WTC11 (cell line): ENCODE data around the gene ATP2B2. TPM values are rescaled to one million over a fixed set of nuclear protein-coding genes. Genes with fewer than 3 reads are reported as not detected.

Source experiments
- ATAC-seq: fragments of 200-7000 bp; cut with Tn5 transposase; 2 replicates; pipeline ENCODE4 v1.10.0; 2021; ENCODE audit warnings: mild to moderate bottlenecking, moderate library complexity
- CTCF ChIA-PET: fragments of 300-600 bp; sonication (Branson Sonifier 250); formaldehyde crosslinking; loops from one replicate; lab custom pipeline; 2021; ENCODE audit warnings: antibody characterized with exemption; lab: Charles Lee
- POLR2A ChIA-PET: fragments of 350-600 bp; sonication (Branson Sonifier 250); formaldehyde crosslinking; loops from one replicate; lab custom pipeline; 2021; ENCODE audit warnings: antibody characterized with exemption; lab: Charles Lee
- DNase-seq: peaks from one replicate; pipeline ENCODE4 v3.0.0; 2021; ENCODE audit warnings: low spot score
- H3K27ac Mint-ChIP-seq: 2 replicates; pipeline ENCODE4 v1.8.0; 2021; ENCODE audit warnings: mixed read lengths
- H3K27me3 Mint-ChIP-seq: 2 replicates; pipeline ENCODE4 v1.8.0; 2021; ENCODE audit warnings: low read depth, mild to moderate bottlenecking, moderate library complexity, mixed read lengths
- H3K36me3 Mint-ChIP-seq: 2 replicates; pipeline ENCODE4 v1.8.0; 2021; ENCODE audit warnings: mixed read lengths
- H3K4me1 Mint-ChIP-seq: 2 replicates; pipeline ENCODE4 v1.8.0; 2022; ENCODE audit warnings: mixed read lengths
- H3K4me3 Mint-ChIP-seq: 2 replicates; pipeline ENCODE4 v1.8.0; 2021; ENCODE audit warnings: mild to moderate bottlenecking, moderate library complexity, mixed read lengths
- H3K9me3 Mint-ChIP-seq: 2 replicates; pipeline ENCODE4 v1.8.0; 2021; ENCODE audit warnings: mixed read lengths
- ETV6 ChIP-seq: sonication (generic); formaldehyde crosslinking; IDR thresholded peaks from 2 replicates; pipeline ENCODE4 v1.8.1; 2022; ENCODE audit warnings: mild to moderate bottlenecking, missing genetic modification reagents
- JAZF1 ChIP-seq: fragments of 250-450 bp; sonication (Bioruptor Pico); IDR thresholded peaks from 2 replicates; pipeline ENCODE4 v1.9.0; 2021; ENCODE audit warnings: moderate library complexity, mild to moderate bottlenecking, inconsistent platforms
- KAT7 ChIP-seq: sonication (generic); formaldehyde crosslinking; IDR thresholded peaks from 2 replicates; pipeline ENCODE4 v1.8.1; 2023; ENCODE audit warnings: missing genetic modification reagents, mild to moderate bottlenecking, borderline replicate concordance
- MYBL2 ChIP-seq: sonication (generic); formaldehyde crosslinking; IDR thresholded peaks from 2 replicates; pipeline ENCODE4 v1.8.1; 2023; ENCODE audit warnings: mild to moderate bottlenecking, moderate library complexity, missing genetic modification reagents
- NR1H2 ChIP-seq: sonication (generic); formaldehyde crosslinking; IDR thresholded peaks from 2 replicates; pipeline ENCODE4 v1.9.0; 2021; ENCODE audit warnings: mild to moderate bottlenecking, moderate library complexity, missing genetic modification reagents
- RORB ChIP-seq: fragments of 250-450 bp; sonication (Bioruptor Pico); IDR thresholded peaks from 2 replicates; pipeline ENCODE4 v1.9.0; 2021; ENCODE audit warnings: mild to moderate bottlenecking
- ZBTB21 ChIP-seq: sonication (generic); formaldehyde crosslinking; IDR thresholded peaks from 2 replicates; pipeline ENCODE4 v1.8.1; 2023; ENCODE audit warnings: mild to moderate bottlenecking, missing genetic modification reagents, borderline replicate concordance
- ZNF219 ChIP-seq: sonication (generic); formaldehyde crosslinking; IDR thresholded peaks from 2 replicates; pipeline ENCODE4 v1.8.0; 2023; ENCODE audit warnings: missing genetic modification reagents, mild to moderate bottlenecking, borderline replicate concordance
- ZNF263 ChIP-seq: sonication (generic); formaldehyde crosslinking; IDR thresholded peaks from 2 replicates; pipeline ENCODE4 v1.8.1; 2022; ENCODE audit warnings: low read depth, mild to moderate bottlenecking, moderate library complexity, missing genetic modification reagents
- ZNF416 ChIP-seq: fragments of 250-450 bp; sonication (Bioruptor Pico); IDR thresholded peaks from 2 replicates; pipeline ENCODE4 v1.9.0; 2021; ENCODE audit warnings: mild to moderate bottlenecking, inconsistent platforms
- total RNA-seq: library from RNA; stranded (reverse); gene quantifications from 3 replicates; pipeline ENCODE4 v1.2.3, GENCODE V29; 2021
- TF ChIP-seq, protein P1 (sequence below): sonication (generic); formaldehyde crosslinking; IDR thresholded peaks from 2 replicates; pipeline ENCODE4 v1.8.1; 2022; ENCODE audit warnings: mild to moderate bottlenecking, missing genetic modification reagents, moderate library complexity, borderline replicate concordance
- TF ChIP-seq, protein P2 (sequence below): sonication (generic); formaldehyde crosslinking; IDR thresholded peaks from 2 replicates; pipeline ENCODE4 v1.8.1; 2023; ENCODE audit warnings: mild to moderate bottlenecking, moderate library complexity, missing genetic modification reagents
- TF ChIP-seq, protein P3 (sequence below): fragments of 250-450 bp; sonication (Bioruptor Pico); IDR thresholded peaks from 2 replicates; pipeline ENCODE4 v1.9.0; 2021; ENCODE audit warnings: moderate library complexity, mild to moderate bottlenecking, inconsistent platforms, borderline replicate concordance
- TF ChIP-seq, protein P4 (sequence below): sonication (generic); formaldehyde crosslinking; IDR thresholded peaks from 2 replicates; pipeline ENCODE4 v1.8.1; 2023; ENCODE audit warnings: mild to moderate bottlenecking, missing genetic modification reagents, moderate library complexity
- TF ChIP-seq, protein P5 (sequence below): fragments of 250-450 bp; sonication (Bioruptor Pico); IDR thresholded peaks from 2 replicates; pipeline ENCODE4 v1.9.0; 2021; ENCODE audit warnings: mild to moderate bottlenecking

Gene ATP2B2
- total RNA-seq, 1 experiment from 2014 or later: 0.48 TPM

DNA sequence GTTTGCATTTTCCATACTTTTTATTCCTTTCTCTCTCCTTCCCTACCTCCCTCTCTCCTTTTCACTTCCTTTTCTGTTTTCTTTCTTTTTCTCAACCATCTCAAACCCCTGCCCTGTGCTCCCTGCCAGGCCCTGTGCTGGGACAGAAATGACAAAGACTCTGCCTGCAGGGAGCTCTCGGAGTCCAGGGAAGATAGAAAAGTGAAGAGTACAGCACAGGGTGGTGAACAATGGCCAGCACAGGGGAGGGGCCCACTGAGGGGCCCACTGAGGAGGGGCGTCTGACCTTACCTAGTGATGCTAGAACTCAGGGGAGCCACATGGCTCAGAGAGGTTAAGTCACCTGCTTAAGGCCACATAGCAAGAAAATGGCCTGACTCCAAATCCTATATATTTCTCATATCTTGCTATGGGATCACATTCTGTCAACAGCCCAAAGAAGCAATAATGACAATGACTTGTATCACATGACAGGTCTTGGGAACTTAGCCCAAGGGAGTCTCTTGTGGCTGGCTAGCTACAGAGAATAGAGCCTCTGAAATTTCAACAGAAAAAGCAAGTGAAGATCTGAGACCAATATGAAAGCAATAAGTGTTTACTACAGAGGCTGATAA is 44.3 kb upstream of the ATP2B2 start:
- Mint-ChIP-seq H3K4me1 (peaks cover 7% of the 10 kb centered on the region; the same call in 1 of the 2 replicates), H3K4me3 (no peak overlapping the region), H3K36me3 (no peaks in the 10 kb centered on the region), H3K27ac (no peak overlapping the region), H3K9me3 (no peaks in the 10 kb centered on the region), H3K27me3 (no peaks in the 10 kb centered on the region)
- no peak for ATAC-seq
- TF ChIP-seq, protein P1, sequence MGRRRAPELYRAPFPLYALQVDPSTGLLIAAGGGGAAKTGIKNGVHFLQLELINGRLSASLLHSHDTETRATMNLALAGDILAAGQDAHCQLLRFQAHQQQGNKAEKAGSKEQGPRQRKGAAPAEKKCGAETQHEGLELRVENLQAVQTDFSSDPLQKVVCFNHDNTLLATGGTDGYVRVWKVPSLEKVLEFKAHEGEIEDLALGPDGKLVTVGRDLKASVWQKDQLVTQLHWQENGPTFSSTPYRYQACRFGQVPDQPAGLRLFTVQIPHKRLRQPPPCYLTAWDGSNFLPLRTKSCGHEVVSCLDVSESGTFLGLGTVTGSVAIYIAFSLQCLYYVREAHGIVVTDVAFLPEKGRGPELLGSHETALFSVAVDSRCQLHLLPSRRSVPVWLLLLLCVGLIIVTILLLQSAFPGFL (CRISPR knock-in tag): no peak
- TF ChIP-seq NR1H2 (CRISPR knock-in tag) (no peak), RORB (no peak)
- TF ChIP-seq, protein P2, sequence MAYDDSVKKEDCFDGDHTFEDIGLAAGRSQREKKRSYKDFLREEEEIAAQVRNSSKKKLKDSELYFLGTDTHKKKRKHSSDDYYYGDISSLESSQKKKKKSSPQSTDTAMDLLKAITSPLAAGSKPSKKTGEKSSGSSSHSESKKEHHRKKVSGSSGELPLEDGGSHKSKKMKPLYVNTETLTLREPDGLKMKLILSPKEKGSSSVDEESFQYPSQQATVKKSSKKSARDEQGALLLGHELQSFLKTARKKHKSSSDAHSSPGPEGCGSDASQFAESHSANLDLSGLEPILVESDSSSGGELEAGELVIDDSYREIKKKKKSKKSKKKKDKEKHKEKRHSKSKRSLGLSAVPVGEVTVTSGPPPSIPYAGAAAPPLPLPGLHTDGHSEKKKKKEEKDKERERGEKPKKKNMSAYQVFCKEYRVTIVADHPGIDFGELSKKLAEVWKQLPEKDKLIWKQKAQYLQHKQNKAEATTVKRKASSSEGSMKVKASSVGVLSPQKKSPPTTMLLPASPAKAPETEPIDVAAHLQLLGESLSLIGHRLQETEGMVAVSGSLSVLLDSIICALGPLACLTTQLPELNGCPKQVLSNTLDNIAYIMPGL (CRISPR knock-in tag): no peak
- TF ChIP-seq, protein P3, sequence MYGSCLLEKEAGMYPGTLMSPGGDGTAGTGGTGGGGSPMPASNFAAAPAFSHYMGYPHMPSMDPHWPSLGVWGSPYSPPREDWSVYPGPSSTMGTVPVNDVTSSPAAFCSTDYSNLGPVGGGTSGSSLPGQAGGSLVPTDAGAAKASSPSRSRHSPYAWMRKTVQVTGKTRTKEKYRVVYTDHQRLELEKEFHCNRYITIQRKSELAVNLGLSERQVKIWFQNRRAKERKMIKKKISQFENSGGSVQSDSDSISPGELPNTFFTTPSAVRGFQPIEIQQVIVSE (CRISPR knock-in tag): no peak
- no peak for DNase-seq
- CTCF ChIA-PET: no interaction called here
- POLR2A ChIA-PET: no interaction called here

DNA sequence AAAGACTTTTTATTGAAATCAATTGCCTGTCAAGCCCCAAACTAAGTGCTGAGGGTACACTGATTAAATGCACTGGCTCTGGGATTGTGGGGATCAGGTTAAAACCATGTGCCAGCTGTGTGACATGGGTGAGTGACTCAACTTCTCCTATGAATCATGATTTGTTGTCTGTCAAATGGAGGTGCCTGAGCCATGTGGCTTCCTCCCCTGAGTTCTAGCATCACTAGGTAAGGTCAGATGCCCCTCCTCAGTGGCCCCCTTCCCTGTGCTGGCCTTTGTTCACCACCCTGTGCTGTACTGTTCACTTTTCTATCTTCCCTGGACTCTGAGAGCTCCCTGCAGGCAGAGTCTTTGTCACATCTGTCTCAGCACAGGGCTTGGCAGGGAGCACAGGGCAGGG is 43.6 kb upstream of the ATP2B2 start:
- Mint-ChIP-seq H3K9me3 (peaks cover 2% of the 10 kb centered on the region), H3K36me3 (no peaks in the 10 kb centered on the region), H3K27me3 (no peaks in the 10 kb centered on the region), H3K27ac (no peak overlapping the region), H3K4me1 (peaks cover 7% of the 10 kb centered on the region; the same call in 1 of the 2 replicates), H3K4me3 (no peak overlapping the region)
- ChIA-PET POLR2A (no interaction called here), CTCF (no interaction called here)
- ATAC-seq (no peak), DNase-seq (no peak)
- TF ChIP-seq, protein P2 (CRISPR knock-in tag): no peak
- TF ChIP-seq ZNF416 (CRISPR knock-in tag): no peak
- TF ChIP-seq, protein P4, sequence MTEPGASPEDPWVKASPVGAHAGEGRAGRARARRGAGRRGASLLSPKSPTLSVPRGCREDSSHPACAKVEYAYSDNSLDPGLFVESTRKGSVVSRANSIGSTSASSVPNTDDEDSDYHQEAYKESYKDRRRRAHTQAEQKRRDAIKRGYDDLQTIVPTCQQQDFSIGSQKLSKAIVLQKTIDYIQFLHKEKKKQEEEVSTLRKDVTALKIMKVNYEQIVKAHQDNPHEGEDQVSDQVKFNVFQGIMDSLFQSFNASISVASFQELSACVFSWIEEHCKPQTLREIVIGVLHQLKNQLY (CRISPR knock-in tag): no peak

DNA sequence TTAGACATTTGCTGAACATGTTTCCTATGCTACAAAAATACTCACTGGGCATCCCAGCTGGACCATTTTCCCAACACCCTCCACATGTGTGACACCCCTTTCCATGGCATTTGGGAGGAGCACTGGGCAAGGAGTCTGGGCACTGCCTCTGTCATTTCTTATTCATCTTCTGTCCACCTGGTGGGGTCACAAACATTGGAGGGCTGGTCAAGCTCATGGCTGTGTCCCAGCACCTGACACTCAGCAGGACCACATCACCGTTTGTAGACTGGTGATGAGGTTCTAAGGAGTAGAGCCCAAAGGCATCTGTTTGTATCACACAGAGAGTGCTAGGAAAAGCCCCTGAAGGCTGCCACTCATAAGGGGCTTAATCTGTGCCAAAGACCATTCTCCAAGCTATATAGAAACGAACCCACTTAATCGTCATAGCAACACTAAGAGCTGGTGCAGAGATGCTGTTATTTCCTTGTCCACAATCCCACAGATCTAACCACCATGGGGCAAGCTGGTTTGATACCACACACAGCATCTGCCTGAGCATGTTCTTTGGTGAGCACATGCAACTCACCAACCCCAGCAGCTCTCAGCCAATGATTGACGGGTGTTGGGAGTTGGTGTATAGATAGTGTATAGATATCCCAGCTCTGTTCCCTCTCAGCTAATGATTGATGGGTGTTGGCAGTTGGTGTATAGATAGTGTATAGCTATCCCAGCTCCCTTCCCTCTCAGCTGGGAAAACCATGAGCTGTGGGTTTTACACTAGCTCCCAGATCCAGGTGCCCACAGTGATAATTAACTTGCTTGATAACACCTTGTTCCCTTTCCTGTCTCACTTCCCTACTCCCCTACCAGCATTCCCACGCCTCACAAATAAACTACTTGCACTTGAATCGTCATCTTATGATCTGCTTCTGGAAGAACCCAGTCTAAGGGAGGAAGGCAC is 42.7 kb upstream of the ATP2B2 start:
- DNase-seq (no peak), ATAC-seq (no peak)
- CTCF ChIA-PET: no interaction called here
- Mint-ChIP-seq H3K27ac (no peak overlapping the region), H3K27me3 (no peaks in the 10 kb centered on the region; the same call in 1 of the 2 replicates), H3K4me1 (0 out of 2 replicates have a peak, but pooled peaks cover under 1% of the 10 kb centered on the region), H3K36me3 (peaks cover 2% of the 10 kb centered on the region), H3K4me3 (no peak overlapping the region), H3K9me3 (peaks cover 8% of the 10 kb centered on the region)
- POLR2A ChIA-PET: no interaction called here
- no peak for TF ChIP-seq ETV6 (CRISPR knock-in tag)
- TF ChIP-seq, protein P5, sequence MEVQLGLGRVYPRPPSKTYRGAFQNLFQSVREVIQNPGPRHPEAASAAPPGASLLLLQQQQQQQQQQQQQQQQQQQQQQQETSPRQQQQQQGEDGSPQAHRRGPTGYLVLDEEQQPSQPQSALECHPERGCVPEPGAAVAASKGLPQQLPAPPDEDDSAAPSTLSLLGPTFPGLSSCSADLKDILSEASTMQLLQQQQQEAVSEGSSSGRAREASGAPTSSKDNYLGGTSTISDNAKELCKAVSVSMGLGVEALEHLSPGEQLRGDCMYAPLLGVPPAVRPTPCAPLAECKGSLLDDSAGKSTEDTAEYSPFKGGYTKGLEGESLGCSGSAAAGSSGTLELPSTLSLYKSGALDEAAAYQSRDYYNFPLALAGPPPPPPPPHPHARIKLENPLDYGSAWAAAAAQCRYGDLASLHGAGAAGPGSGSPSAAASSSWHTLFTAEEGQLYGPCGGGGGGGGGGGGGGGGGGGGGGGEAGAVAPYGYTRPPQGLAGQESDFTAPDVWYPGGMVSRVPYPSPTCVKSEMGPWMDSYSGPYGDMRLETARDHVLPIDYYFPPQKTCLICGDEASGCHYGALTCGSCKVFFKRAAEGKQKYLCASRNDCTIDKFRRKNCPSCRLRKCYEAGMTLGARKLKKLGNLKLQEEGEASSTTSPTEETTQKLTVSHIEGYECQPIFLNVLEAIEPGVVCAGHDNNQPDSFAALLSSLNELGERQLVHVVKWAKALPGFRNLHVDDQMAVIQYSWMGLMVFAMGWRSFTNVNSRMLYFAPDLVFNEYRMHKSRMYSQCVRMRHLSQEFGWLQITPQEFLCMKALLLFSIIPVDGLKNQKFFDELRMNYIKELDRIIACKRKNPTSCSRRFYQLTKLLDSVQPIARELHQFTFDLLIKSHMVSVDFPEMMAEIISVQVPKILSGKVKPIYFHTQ (CRISPR knock-in tag): no peak
- TF ChIP-seq MYBL2: no peak
- no peak for TF ChIP-seq ZNF263 (CRISPR knock-in tag)
- TF ChIP-seq, protein P4 (CRISPR knock-in tag): no peak
- TF ChIP-seq ZNF219 (CRISPR knock-in tag): no peak
- no peak for TF ChIP-seq ZBTB21
- TF ChIP-seq JAZF1 (CRISPR knock-in tag): no peak
- TF ChIP-seq, protein P3 (CRISPR knock-in tag): no peak
- TF ChIP-seq, protein P2 (CRISPR knock-in tag): no peak
- no peak for TF ChIP-seq KAT7 (CRISPR knock-in tag)
